Osteoblast (primary cell): ENCODE data around the gene NOXA1. TPM values are rescaled to one million over a fixed set of nuclear protein-coding genes. Genes with fewer than 3 reads are reported as not detected.
A peak's percentile ranks its signal among the peaks of the same experiment; 100 is the strongest.

Experiments used
- DNase-seq: peaks from one replicate; pipeline ENCODE4 v3.0.0; 2011; ENCODE audit warnings: low spot score, mixed read lengths; ENCODE audit not compliant: insufficient read length; ENCODE audit errors: missing footprints
- H2AFZ ChIP-seq: 2 replicates; pipeline ENCODE4 v1.6.0; 2011; ENCODE audit warnings: mild to moderate bottlenecking, low read length
- H3K27ac ChIP-seq: 2 replicates; pipeline ENCODE4 v1.5.1; 2011; ENCODE audit warnings: mild to moderate bottlenecking, low read depth, low read length, moderate library complexity
- H3K27me3 ChIP-seq: 2 replicates; pipeline ENCODE4 v1.6.0; 2012; ENCODE audit warnings: mild to moderate bottlenecking, control low read depth, inconsistent platforms, low read length, moderate library complexity; ENCODE audit not compliant: insufficient read depth
- H3K36me3 ChIP-seq: 2 replicates; pipeline ENCODE4 v1.5.1; 2011; ENCODE audit warnings: mild to moderate bottlenecking, low read length, control low read depth, moderate library complexity; ENCODE audit not compliant: insufficient read depth
- H3K4me1 ChIP-seq: 2 replicates; pipeline ENCODE4 v1.5.1; 2011; ENCODE audit warnings: mild to moderate bottlenecking, low read length, control low read depth, moderate library complexity; ENCODE audit not compliant: insufficient read depth
- H3K4me2 ChIP-seq: 2 replicates; pipeline ENCODE4 v1.6.0; 2011; ENCODE audit warnings: mild to moderate bottlenecking, low read length; ENCODE audit not compliant: insufficient read depth
- H3K4me3 ChIP-seq: fragments of 200-600 bp; sonication (generic); 3 replicates; pipeline ENCODE4 v1.5.1; 2012; ENCODE audit warnings: mild to moderate bottlenecking, low read length, inconsistent platforms; ENCODE audit not compliant: insufficient read depth
- H3K79me2 ChIP-seq: 2 replicates; pipeline ENCODE4 v1.6.0; 2012; ENCODE audit warnings: mild to moderate bottlenecking, low read length, control low read depth, inconsistent platforms; ENCODE audit not compliant: insufficient read depth
- H3K9me3 ChIP-seq: 2 replicates; pipeline ENCODE4 v1.5.1; 2011; ENCODE audit warnings: low read depth, low read length, control low read depth
- H4K20me1 ChIP-seq: 2 replicates; pipeline ENCODE4 v1.6.0; 2012; ENCODE audit warnings: mild to moderate bottlenecking, low read length, control low read depth; ENCODE audit not compliant: insufficient read depth
- CTCF ChIP-seq: IDR thresholded peaks from 2 replicates; pipeline ENCODE4 v1.5.1; 2011; ENCODE audit warnings: mild to moderate bottlenecking, low read depth, low read length, moderate library complexity; ENCODE audit errors: extremely low read depth
- total RNA-seq: library from RNA; depleted of rRNA; stranded (reverse); fragments of >200 nt; gene quantifications from 2 replicates; pipeline ENCODE4 v1.2.3, GENCODE V29; 2012

The NOXA1 gene
- total RNA-seq, 1 donor = 0.36 TPM

GRCh38 chr9:137461663-137462395 lies 38.6 kb downstream of the NOXA1 start:
- Histone ChIP-seq H3K4me3 (no peak overlapping the region), H3K9me3 (no peaks in the 10 kb centered on the region), H3K27ac (no peak overlapping the region), H3K27me3 (no peaks in the 10 kb centered on the region), H3K36me3 (peaks cover 5% of the 10 kb centered on the region), H3K79me2 (peaks cover 11% of the 10 kb centered on the region), H2AFZ (no peak overlapping the region), H4K20me1 (peaks cover 12% of the 10 kb centered on the region), H3K4me1 (peaks cover 20% of the 10 kb centered on the region), H3K4me2 (no peak overlapping the region)
- no peak for TF ChIP-seq CTCF
- peak; percentile 94 for DNase-seq

- Histone ChIP-seq H3K4me1 (peaks cover 13% of the 10 kb centered on the region), H3K4me3 (no peak overlapping the region), H3K79me2 (peaks cover 11% of the 10 kb centered on the region), H4K20me1 (peaks cover 6% of the 10 kb centered on the region), H3K9me3 (no peaks in the 10 kb centered on the region), H3K27ac (no peak overlapping the region), H3K27me3 (no peaks in the 10 kb centered on the region), H3K4me2 (no peak overlapping the region), H2AFZ (no peak overlapping the region), H3K36me3 (no peaks in the 10 kb centered on the region)
- peak; percentile 66 for DNase-seq
- no peak for TF ChIP-seq CTCF
Observed at GRCh38 chr9:137462396-137462985, 39.3 kb downstream of the NOXA1 start.

GRCh38 chr9:137462986-137463930 lies 40.1 kb downstream of the NOXA1 start:
- H3K27ac ChIP-seq = no peak overlapping the region
- H3K4me1 ChIP-seq = peaks cover 6% of the 10 kb centered on the region
- no peaks in the 10 kb centered on the region for H4K20me1 ChIP-seq
- no peak overlapping the region for H3K4me3 ChIP-seq
- H3K9me3 ChIP-seq = no peaks in the 10 kb centered on the region
- H3K79me2 ChIP-seq = peaks cover 6% of the 10 kb centered on the region
- H3K36me3 ChIP-seq = no peaks in the 10 kb centered on the region
- H3K4me2 ChIP-seq = no peak overlapping the region
- H3K27me3 ChIP-seq = no peaks in the 10 kb centered on the region
- peak; percentile 79 for DNase-seq
- no peak overlapping the region for H2AFZ ChIP-seq
- TF ChIP-seq CTCF = no peak
